ENCODE data around the gene TCF25. TPM values are rescaled to one million over a fixed set of nuclear protein-coding genes. Genes with fewer than 3 reads are reported as not detected.

The TCF25 gene
- total RNA-seq, 2 experiments from 2014 or later, result 306 to 307 TPM

DNA sequence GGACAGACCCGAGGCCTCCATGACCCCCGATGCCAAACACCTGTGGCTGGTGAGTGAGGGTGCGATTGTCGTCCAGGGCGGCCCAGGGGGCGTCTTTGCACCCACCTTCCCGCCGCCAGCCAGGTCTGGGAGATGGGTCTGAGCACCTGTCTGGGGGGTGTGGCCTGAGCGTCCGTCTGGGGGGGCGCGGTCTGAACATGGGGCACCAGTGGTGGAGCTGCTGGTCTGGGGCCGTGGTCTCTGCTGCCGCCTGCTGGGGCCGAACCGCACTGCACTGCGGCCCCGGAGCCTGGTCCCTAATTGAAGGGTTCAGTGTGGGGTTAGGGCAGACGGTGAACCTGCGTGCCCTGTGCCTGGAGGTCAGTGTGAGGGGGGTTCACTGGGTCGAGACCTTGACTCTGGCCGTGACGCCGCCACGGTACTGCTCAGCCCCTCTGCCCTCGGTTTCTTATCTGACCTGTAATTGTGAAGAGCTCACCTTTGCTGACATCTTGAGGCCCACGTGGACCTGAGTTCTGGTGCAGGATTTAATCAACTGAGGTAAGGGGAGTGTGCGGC, 12.6 kb upstream of the TCF25 start:
- POLR2A ChIA-PET, result interaction anchor here (0.7 to 5.4 kb wide), 5 partner anchors 12 to 160 kb away, joined by 3 to 104 read pairs (median 14); partner anchors contain the start of gene TCF25
- H3K36me3 Mint-ChIP-seq (ENCODE audit: low read depth), result no peaks in the 10 kb centered on the region

GRCh38 chr16:89861648-89862047, 11.7 kb upstream of the TCF25 start:
- CTCF ChIA-PET, result interaction anchor here (1.0 to 6.0 kb wide), 16 partner anchors 11 to 546 kb away, joined by 3 to 73 read pairs (median 4); partner anchors contain the start of genes MC1R, SPATA2L and TCF25
- Histone ChIP-seq H3K4me1 (ENCODE audit: insufficient read depth, low read length) (peaks cover 42% of the 10 kb centered on the region), H3K27ac (ENCODE audit: low read depth in 1 of 2, low read length in 2 of 2) (no peak overlapping the region), H3K4me3 (ENCODE audit: low read length) (no peak overlapping the region), H3K27me3 (ENCODE audit: control insufficient read depth in 1 of 2, insufficient read depth in 2 of 2, low read length in 2 of 2) (no peaks in the 10 kb centered on the region), H3K36me3 (ENCODE audit: insufficient read depth, low read length) (no peaks in the 10 kb centered on the region), H3K9me3 (ENCODE audit: control insufficient read depth in 1 of 2, insufficient read depth in 1 of 2, low read length in 2 of 2) (no peaks in the 10 kb centered on the region)
- ATAC-seq (ENCODE audit: poor library complexity), result no peak
- no peaks in the 10 kb centered on the region for H3K27me3 Mint-ChIP-seq
- peaks cover 29% of the 10 kb centered on the region for H3K4me1 Mint-ChIP-seq (ENCODE audit: low read depth)
- H3K36me3 Mint-ChIP-seq (ENCODE audit: low read depth), result no peaks in the 10 kb centered on the region
- TF ChIP-seq, protein P1, sequence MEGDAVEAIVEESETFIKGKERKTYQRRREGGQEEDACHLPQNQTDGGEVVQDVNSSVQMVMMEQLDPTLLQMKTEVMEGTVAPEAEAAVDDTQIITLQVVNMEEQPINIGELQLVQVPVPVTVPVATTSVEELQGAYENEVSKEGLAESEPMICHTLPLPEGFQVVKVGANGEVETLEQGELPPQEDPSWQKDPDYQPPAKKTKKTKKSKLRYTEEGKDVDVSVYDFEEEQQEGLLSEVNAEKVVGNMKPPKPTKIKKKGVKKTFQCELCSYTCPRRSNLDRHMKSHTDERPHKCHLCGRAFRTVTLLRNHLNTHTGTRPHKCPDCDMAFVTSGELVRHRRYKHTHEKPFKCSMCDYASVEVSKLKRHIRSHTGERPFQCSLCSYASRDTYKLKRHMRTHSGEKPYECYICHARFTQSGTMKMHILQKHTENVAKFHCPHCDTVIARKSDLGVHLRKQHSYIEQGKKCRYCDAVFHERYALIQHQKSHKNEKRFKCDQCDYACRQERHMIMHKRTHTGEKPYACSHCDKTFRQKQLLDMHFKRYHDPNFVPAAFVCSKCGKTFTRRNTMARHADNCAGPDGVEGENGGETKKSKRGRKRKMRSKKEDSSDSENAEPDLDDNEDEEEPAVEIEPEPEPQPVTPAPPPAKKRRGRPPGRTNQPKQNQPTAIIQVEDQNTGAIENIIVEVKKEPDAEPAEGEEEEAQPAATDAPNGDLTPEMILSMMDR (IDR thresholded peaks at IDR 0.05), result no peak
- H3K27ac Mint-ChIP-seq, result no peak overlapping the region
- POLR2A ChIA-PET, result interaction anchor here (1.3 to 5.4 kb wide), 3 partner anchors 11 to 156 kb away, joined by 3 to 104 read pairs (median 14); partner anchors contain the start of gene TCF25
- H3K9me3 Mint-ChIP-seq, result no peaks in the 10 kb centered on the region
- no peak overlapping the region for H3K4me3 Mint-ChIP-seq
- no peak for DNase-seq
- intact Hi-C loops (cut with DNase I, micrococcal nuclease), result loop anchor here (1.0 to 10.0 kb wide), 5 partner anchors 45 to 287 kb away; partner anchors contain the start of genes CPNE7 (in 1 of the 2) and FANCA (in 1 of the 2)

More for the DNA sequence above, 12.6 kb upstream of the TCF25 start:
- peak overlapping the region; percentile 57 for H3K27ac Mint-ChIP-seq
- Histone ChIP-seq H3K27me3 (ENCODE audit: control insufficient read depth in 1 of 2, insufficient read depth in 2 of 2, low read length in 2 of 2) (no peaks in the 10 kb centered on the region), H3K4me3 (ENCODE audit: low read length) (no peak overlapping the region), H3K9me3 (ENCODE audit: control insufficient read depth in 1 of 2, insufficient read depth in 1 of 2, low read length in 2 of 2) (no peaks in the 10 kb centered on the region), H3K4me1 (ENCODE audit: insufficient read depth, low read length) (peaks cover 42% of the 10 kb centered on the region), H3K27ac (ENCODE audit: low read depth in 1 of 2, low read length in 2 of 2) (no peak overlapping the region), H3K36me3 (ENCODE audit: insufficient read depth, low read length) (no peaks in the 10 kb centered on the region)
- H3K4me3 Mint-ChIP-seq, result peak overlapping the region; percentile 21
- DNase-seq, result peak; percentile 56 to 85 (median 70)
- peak; percentile 85 for ATAC-seq (ENCODE audit: poor library complexity)
- H3K9me3 Mint-ChIP-seq, result no peaks in the 10 kb centered on the region
- peaks cover 29% of the 10 kb centered on the region for H3K4me1 Mint-ChIP-seq (ENCODE audit: low read depth)
- no peaks in the 10 kb centered on the region for H3K27me3 Mint-ChIP-seq
- intact Hi-C loops (cut with DNase I, micrococcal nuclease), result loop anchor here (1.0 to 10.0 kb wide), 5 partner anchors 45 to 286 kb away; partner anchors contain the start of genes CPNE7 (in 1 of the 2) and FANCA (in 1 of the 2)
- CTCF ChIA-PET, result interaction anchor here (0.6 to 6.0 kb wide), 24 partner anchors 12 to 545 kb away, joined by 3 to 73 read pairs (median 4); partner anchors contain the start of genes MC1R, SPATA2L and TCF25
- TF ChIP-seq, protein P1 (IDR thresholded peaks at IDR 0.05), result peak; percentile 98

DNA sequence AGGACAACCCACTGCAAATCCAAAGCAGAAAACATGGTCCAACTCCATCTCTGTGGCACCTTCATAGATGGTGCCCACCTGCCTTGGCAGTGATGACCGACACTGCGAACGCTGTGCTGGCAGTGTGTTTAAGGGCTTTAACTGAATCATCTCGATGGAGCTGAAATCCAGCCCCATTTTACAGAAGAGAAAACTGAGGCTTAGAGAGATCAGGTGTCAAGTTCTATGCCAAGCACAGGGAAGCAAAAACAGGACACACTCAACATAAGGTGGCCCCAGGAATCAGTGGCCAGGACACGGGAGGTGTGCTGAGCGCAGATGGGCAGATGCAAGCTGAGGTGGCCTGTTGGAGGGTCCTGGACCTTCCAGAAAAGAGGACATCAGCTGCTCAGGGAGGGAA, 10.7 kb upstream of the TCF25 start:
- CTCF ChIA-PET, result interaction anchor here (0.8 to 6.0 kb wide), 3 partner anchors 100 to 161 kb away, joined by 3 to 73 read pairs (median 4); partner anchors contain the start of gene SPATA2L
- peak overlapping the region; percentile 66 for H3K27ac Mint-ChIP-seq
- intact Hi-C loops (cut with DNase I, micrococcal nuclease), result loop anchor here in 1 of 2 experiments (10.0 kb wide), 1 partner anchor 288 kb away; the partner anchor contains the start of gene CPNE7
- H3K9me3 Mint-ChIP-seq, result no peaks in the 10 kb centered on the region
- Histone ChIP-seq H3K4me1 (ENCODE audit: insufficient read depth, low read length) (peaks cover 42% of the 10 kb centered on the region), H3K27ac (ENCODE audit: low read depth in 1 of 2, low read length in 2 of 2) (peak overlapping the region; percentile 54 to 60), H3K4me3 (ENCODE audit: low read length) (no peak overlapping the region), H3K36me3 (ENCODE audit: insufficient read depth, low read length) (no peaks in the 10 kb centered on the region), H3K9me3 (ENCODE audit: control insufficient read depth in 1 of 2, insufficient read depth in 1 of 2, low read length in 2 of 2) (peaks cover 0 to 6% of the 10 kb centered on the region in 2 experiments), H3K27me3 (ENCODE audit: control insufficient read depth in 1 of 2, insufficient read depth in 2 of 2, low read length in 2 of 2) (no peaks in the 10 kb centered on the region)
- DNase-seq (no peak), ATAC-seq (ENCODE audit: poor library complexity) (no peak)
- TF ChIP-seq, protein P1 (IDR thresholded peaks at IDR 0.05), result no peak
- H3K4me1 Mint-ChIP-seq (ENCODE audit: low read depth), result peaks cover 29% of the 10 kb centered on the region
- no peaks in the 10 kb centered on the region for H3K27me3 Mint-ChIP-seq
- H3K4me3 Mint-ChIP-seq, result peak overlapping the region; percentile 78
- no peaks in the 10 kb centered on the region for H3K36me3 Mint-ChIP-seq (ENCODE audit: low read depth)
- POLR2A ChIA-PET, result interaction anchor here (5.4 kb wide), 1 partner anchor 10 kb away, joined by 104 read pairs; the partner anchor contains the start of gene TCF25
